Measurements from ENCODE around the gene ANO6.
"Not testable (repeated sequence)": the region's sequence is repeated elsewhere in the genome, so short reads cannot be mapped to it uniquely, and the experiment has no call there.

ANO6 gene, protein sequence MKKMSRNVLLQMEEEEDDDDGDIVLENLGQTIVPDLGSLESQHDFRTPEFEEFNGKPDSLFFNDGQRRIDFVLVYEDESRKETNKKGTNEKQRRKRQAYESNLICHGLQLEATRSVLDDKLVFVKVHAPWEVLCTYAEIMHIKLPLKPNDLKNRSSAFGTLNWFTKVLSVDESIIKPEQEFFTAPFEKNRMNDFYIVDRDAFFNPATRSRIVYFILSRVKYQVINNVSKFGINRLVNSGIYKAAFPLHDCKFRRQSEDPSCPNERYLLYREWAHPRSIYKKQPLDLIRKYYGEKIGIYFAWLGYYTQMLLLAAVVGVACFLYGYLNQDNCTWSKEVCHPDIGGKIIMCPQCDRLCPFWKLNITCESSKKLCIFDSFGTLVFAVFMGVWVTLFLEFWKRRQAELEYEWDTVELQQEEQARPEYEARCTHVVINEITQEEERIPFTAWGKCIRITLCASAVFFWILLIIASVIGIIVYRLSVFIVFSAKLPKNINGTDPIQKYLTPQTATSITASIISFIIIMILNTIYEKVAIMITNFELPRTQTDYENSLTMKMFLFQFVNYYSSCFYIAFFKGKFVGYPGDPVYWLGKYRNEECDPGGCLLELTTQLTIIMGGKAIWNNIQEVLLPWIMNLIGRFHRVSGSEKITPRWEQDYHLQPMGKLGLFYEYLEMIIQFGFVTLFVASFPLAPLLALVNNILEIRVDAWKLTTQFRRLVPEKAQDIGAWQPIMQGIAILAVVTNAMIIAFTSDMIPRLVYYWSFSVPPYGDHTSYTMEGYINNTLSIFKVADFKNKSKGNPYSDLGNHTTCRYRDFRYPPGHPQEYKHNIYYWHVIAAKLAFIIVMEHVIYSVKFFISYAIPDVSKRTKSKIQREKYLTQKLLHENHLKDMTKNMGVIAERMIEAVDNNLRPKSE

GRCh38 chr12:45215419-45216229 is at the start of gene ANO6:
ANO6 (plus strand) TSS chr12:45216095; CDS start chr12:45216322, 227 bp downstream.
- DNase-seq: peak; percentile 68

- DNase-seq: no peak
Measured at GRCh38 chr12:45168976-45169375, 46.9 kb upstream of the ANO6 start.

DNA sequence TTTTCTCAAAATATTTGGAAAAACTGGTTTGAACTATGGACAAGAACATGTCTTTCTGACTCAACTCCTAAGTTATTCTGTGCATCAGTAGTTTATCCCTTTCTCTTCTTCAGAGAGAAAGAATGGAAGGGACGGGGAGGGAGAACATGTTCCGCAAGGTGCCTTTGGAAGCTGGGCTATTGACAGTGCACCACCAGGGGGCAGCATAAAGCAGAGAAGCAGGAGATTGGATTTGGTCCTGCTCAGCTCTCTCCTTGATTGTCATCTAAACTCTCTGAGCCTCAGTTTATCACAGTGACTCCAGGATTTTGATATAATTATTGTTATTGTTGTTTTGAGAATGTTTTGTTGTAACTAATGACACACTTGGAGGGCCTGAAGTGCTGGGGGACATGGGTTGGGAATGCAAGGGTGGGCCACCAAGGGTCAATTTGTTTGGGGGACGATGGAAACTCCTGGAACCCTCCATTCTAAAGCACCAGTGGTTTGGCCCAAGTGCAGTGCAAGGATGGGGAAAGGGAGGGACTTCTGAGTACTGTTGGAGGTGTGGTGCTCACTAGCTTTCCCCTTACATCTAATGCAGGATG is 45.3 kb upstream of the ANO6 start:
- DNase-seq: no peak

DNA sequence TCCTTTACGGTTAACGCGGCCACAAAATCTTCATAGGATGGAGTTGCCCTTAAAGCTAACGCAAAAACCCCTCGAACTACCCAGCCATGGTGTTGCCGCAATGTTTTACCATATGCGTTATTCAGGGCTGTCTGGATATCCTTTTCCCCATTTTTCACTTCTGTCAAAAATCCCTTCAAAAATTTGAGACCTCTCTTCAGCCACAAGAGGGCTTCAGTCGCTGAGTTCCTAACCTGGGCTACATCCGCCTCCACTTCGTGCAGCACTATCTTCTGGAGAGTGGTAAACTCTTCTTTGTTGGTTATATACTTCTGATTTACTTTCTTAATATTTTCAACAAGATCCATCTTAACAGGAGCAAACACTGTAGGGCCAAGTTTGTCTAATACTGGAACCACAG is 42.6 kb upstream of the ANO6 start:
- DNase-seq: not testable (repeated sequence)

DNA sequence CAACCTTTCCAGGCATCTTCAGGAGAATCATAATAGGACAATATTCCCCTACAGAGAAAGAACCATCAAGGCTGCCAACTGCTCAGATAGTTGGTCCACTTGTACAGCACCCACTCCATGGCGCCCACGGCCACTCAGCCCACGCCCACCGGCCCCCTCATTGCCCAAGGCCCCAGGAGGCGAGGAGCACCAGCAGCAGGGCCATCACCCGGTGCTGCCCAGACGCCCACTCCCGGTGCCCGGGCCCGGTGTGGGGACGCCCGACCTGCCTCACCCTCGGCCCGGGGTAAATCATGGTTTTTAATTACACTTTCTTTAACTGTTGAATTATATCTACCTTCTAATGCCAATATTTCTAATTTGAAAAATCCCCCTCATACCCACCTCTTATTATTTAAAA is 41.3 kb upstream of the ANO6 start:
- DNase-seq: no peak

DNA sequence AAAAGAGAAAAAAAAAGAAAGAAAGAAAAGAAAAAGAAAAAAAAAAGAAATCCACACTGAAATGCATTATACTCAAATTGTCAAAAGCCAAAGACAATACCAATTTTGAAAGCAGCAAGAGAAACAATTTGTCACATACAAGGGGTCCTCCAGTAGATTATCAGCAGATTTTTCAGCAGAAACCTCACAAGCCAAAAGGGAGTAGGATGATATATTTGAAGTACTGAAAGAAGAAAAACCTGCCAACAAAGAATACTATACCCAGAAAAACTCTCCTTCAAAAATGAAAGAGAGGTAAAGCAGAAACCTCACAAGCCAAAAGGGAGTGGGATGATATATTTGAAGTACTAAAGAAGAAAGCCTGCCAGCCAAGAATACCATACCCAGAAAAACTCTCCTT is 37.1 kb upstream of the ANO6 start:
- DNase-seq: no peak

GRCh38 chr12:45182511-45182910 is 33.4 kb upstream of the ANO6 start:
- DNase-seq: no peak

DNA sequence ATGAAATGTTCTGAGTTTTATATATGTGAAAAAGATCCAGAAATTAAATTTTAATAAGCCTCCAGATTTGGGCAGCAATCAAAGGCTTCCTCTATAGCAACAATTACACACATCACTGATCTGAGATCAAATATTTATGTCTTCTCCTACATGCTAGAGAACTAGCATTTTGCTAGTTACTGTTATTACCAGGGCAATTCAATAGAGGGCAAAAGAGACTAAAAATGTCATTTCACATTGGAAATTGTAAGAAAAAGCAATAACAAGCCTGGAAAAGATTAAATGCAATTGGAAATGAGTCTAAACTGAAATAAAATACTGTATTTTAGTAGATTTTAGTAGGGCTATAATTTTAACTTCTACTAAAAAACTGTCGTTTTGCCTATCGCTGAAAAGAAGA is 32.6 kb upstream of the ANO6 start:
- no peak for DNase-seq

DNA sequence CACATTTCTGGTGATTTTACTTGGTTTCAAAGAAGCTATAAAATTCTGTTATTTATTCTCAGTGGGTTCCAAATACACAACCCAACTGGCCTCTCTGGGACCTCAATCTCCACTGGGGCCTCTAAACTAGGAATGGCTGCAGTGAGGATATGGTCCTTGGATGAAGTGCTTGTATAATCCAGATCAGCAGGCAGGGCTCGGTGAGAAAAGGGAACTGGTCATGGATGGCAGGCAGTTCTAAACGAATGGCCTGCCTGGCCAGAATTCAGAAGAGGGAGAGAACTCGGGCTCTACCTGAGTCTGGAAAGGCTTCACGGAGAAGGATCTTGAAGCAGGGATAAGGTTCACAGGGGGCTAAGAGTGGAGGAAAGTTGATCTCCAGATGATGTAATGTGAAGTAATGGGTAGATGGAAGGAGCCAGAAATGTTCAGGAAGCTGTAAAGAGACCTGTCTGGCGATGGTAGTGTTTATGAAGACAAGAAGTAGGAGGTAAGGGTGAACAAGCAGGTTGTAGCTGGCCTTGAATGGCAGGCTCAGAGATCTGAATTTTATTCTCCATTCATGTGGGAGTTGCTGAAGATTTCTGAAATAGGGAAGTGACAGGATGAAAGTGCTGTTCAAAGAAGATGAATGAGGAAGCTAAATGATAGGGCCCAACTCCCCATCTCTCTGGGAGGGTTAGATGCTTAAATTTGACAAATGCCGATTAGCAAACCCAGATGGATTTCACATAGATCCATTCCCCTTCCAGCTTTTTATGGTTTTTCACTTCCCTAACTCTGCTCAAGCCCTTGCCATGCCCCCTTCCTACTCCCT is 31.5 kb upstream of the ANO6 start:
- DNase-seq: peak; percentile 85

GRCh38 chr12:45186762-45187161 is 29.1 kb upstream of the ANO6 start:
- DNase-seq: no peak

DNA sequence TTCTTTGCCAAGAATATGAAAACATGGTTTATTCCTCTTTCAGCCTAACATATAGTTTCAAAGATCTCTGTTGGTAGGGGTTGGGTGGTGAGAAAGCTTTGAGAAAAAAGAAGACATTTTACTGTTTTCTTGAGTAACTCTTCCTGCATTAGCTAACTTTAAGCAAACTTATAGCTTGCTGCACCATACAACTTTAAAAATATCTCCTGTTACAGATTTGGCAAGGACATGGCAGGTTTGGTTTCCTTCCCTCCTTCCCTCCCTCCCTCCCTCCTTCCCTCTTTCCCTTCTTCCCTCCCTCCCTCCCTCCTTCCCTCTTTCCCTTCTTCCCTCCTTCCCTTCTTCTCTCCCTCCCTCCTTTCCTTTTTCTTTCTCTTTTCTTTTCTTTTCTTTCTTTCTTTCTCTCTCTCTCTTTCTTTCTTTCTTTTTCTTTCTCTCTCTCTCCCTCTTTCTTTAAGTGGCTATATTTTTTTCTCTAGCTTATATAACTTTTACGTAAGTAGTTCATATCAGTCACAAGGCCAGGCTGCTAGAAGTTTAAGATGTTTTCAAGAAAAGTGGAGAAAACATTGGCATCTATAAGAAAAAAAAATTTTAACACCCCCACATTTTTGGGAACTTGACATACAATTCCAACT is 26.0 kb upstream of the ANO6 start:
- DNase-seq: no peak

DNA sequence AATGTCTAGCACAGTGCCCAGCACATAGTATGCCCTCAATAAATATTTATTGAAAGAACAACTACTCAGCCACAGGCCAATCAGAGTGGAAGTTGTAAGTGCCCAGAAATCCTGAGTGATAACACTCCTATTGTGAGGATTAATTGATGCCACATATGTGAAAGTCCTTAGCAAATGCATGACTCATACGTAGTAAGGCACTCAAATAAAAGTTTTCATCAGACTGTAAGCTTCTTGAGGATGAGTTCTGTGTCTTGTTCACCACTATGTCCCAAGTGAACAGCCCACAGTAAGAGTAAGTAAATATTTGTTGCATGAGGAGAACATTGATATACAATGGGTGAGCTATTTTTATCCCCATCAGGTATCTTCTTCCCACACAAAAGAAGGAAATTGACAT is 24.7 kb upstream of the ANO6 start:
- DNase-seq: no peak

DNA sequence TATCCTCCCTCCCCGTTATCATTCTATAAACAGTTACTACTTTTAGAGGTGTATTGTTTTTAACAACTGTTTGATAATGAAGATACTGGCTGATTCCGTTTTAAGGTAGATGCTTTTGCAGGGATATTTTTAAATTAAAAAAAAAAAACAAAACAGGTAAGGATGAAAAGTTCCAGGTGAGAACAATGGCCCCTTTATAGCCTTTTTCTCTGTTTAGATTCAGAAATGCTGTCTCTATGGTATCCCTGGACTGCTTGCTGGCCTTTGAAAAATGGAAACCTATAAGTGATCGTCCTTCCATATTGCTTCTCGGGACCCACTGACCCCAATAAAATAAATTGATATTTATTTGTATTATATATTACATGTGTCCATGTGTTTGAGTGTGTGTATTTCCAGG is 23.2 kb upstream of the ANO6 start:
- DNase-seq: no peak

- peak; percentile 53 for DNase-seq
Measured at GRCh38 chr12:45200491-45201043, 15.3 kb upstream of the ANO6 start.

- no peak for DNase-seq
Measured at GRCh38 chr12:45203767-45204166, 12.1 kb upstream of the ANO6 start.

- no peak for DNase-seq
Measured at GRCh38 chr12:45204757-45205156, 11.1 kb upstream of the ANO6 start.

- no peak for DNase-seq
Measured at GRCh38 chr12:45205165-45205825, 10.6 kb upstream of the ANO6 start.

DNA sequence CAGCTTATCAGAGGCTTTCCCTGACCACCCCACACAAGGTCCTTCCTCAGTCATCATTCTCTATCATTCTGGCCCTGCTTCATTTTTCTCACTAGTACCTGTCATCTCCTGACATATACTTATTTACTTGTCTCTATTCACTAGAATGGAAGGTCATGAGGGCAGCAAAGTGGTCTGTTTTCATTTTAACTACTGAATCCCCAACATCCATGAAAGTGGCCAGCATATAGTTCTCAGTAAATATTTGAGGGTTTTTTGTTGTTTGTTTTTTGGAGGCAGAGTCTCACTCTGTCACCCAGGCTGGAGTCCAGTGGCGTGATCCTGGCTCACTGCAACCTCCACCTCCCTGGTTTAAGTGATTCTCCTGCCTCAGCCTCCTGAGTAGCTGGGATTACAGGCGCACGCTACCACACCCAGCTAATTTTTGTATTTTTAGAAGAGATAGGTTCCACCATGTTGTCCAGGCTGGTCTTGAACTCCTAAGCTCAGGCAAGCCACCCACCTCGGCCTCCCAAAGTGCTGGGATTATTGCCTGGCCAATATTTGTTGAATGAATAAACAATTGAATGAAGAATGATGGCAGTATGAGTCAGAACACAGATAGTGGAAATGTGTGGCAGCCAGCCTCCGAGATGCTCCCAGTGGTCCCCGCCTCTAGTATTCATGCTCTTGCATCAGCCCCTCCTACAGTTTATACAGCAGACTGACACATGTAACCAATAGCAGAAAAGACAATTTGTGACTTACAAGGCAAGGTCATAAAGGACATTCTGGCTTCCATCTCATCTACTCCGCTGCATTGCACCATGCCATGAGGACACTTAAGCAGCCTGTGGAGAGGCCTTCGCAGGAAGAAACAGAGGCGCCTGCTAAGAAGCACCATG is 7.0 kb upstream of the ANO6 start:
- no peak for DNase-seq

DNA sequence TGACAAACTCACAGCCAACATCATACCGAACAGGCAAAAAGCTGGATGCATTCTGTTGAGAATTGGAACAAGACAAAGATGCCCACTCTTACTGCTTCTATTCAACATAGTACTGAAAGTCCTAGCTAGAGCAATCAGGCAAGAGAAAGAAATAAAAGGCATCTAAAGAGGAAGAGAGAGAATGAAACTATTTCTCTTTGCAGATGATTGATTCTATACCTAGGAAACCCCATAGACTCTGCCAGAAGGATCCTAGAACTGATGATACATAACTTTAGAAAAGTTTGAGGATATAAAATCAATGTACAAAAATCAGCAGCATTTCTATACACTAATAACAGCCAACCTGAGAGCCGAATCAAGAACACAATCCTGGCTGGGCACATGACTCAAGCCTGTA is 6.1 kb upstream of the ANO6 start:
- DNase-seq: no peak
